Measurements from ENCODE around the gene PRXL2B.

DNA sequence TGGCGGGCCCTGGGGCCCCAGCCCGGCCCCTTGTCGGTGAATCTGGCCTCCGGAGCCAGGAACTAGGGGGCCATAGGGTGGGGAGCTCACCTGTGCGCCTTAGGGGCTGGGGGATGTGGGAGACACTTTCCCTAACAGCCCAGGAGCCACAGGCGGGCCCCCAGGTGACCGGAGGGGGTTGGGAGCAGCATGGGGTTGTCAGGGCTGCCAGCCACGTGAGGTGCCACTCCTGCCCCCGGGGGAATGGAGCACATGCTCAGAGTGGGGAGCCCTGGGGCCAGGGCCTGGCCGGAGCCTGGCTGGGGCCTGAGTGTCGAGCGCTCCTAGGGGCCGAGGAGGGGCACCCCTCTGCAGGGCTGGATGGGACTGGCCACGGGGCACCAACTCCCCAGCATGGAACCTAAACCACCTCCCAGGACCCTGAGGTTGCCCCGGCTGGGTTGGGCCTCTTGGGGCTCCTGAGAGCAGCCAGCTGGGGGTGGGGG lies 19.9 kb downstream of the PRXL2B start:
- TF ChIP-seq POLR2A (IDR thresholded peaks at IDR 0.05; ENCODE audit: low read depth, low read length) (no peak), POLR2AphosphoS5 (IDR thresholded peaks at IDR 0.05; ENCODE audit: low read depth, low read length) (no peak), TAF1 (IDR thresholded peaks at IDR 0.05; ENCODE audit: borderline replicate concordance, low read depth, low read length) (no peak)
